PFSK-1 (cell line): ENCODE results near the gene GPC6.

Source experiments
- FOXP2 ChIP-seq: optimal IDR thresholded peaks from 2 replicates; pipeline ENCODE3; 2011; ENCODE audit warnings: borderline replicate concordance, control low read depth, inconsistent platforms; ENCODE audit not compliant: insufficient read depth; ENCODE audit errors: extremely low read length, extremely low read depth
- POLR2AphosphoS5 ChIP-seq: IDR thresholded peaks from 2 replicates; pipeline ENCODE4 v1.6.1; 2012; ENCODE audit warnings: low read depth, mild to moderate bottlenecking, control low read depth, low read length, moderate library complexity
- REST ChIP-seq, 2 experiments: IDR thresholded peaks; 2 replicates each; pipeline versions ENCODE4 v1.6.1 to v1.8.0; 2011 to 2012; ENCODE audit warnings: low read depth in 2 of 2, low read length in 2 of 2, control low read depth in 1 of 2, inconsistent platforms in 1 of 2, mild to moderate bottlenecking in 1 of 2, moderate library complexity in 1 of 2; ENCODE audit not compliant: insufficient read depth in 1 of 2
- SIN3A ChIP-seq: IDR thresholded peaks from 2 replicates; pipeline ENCODE4 v1.6.1; 2012; ENCODE audit warnings: mild to moderate bottlenecking, low read length, moderate library complexity, borderline replicate concordance; ENCODE audit not compliant: insufficient read depth
- TAF1 ChIP-seq: IDR thresholded peaks from 2 replicates; pipeline ENCODE4 v1.6.1; 2012; ENCODE audit warnings: low read length, control low read depth, borderline replicate concordance; ENCODE audit not compliant: insufficient read depth

GRCh38 chr13:93857126-93857525 lies 630.5 kb downstream of the GPC6 start:
- TF ChIP-seq POLR2AphosphoS5: no peak
- TF ChIP-seq SIN3A: no peak
- TF ChIP-seq REST (IDR thresholded peaks at IDR 0.05; ENCODE audit: insufficient read depth in 1 of 2, low read depth in 2 of 2, low read length in 2 of 2): no peak
- no peak for TF ChIP-seq TAF1
- TF ChIP-seq FOXP2: no peak
